ENCODE data around the gene SMR3A. TPM values are rescaled to one million over a fixed set of nuclear protein-coding genes. Genes with fewer than 3 reads are reported as not detected.

Gene SMR3A
- total RNA-seq, 2 experiments from 2014 or later = not detected

DNA sequence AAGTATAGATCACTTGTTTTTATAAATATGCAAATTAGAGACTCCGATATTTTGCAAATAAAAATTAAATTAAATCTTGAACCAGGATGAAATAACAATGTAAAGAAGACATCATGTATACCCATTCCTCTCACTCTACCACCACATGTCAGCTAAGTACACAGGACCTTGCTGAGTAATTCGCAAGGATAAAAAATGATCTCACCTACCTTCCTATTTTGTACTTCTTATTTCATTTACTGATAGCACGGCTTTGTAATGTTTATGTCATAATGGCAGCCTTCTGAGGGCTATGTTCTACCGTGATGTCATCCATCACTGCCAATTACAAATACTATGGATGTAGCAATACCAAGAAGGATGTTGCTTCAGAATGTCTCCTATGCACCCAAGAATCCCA lies 11.4 kb downstream of the SMR3A start:
- intact Hi-C loops (cut with DNase I, micrococcal nuclease) = no loop called here
- Histone ChIP-seq H3K36me3 (ENCODE audit: insufficient read depth, low read length) (no peaks in the 10 kb centered on the region), H3K4me1 (ENCODE audit: insufficient read depth, low read length) (no peaks in the 10 kb centered on the region), H3K4me3 (ENCODE audit: low read length) (no peak overlapping the region), H3K27me3 (ENCODE audit: control insufficient read depth in 1 of 2, insufficient read depth in 2 of 2, low read length in 2 of 2) (no peaks in the 10 kb centered on the region), H3K9me3 (ENCODE audit: control insufficient read depth in 1 of 2, insufficient read depth in 1 of 2, low read length in 2 of 2) (no peaks in the 10 kb centered on the region), H3K27ac (ENCODE audit: low read depth in 1 of 2, low read length in 2 of 2) (no peak overlapping the region)
- no peaks in the 10 kb centered on the region for H3K36me3 Mint-ChIP-seq (ENCODE audit: low read depth)
- no peak for DNase-seq
- ATAC-seq (ENCODE audit: poor library complexity) = no peak
- H3K9me3 Mint-ChIP-seq = peaks cover 3% of the 10 kb centered on the region
- CTCF ChIA-PET = no interaction called here
- no peak overlapping the region for H3K27ac Mint-ChIP-seq
- no peaks in the 10 kb centered on the region for H3K4me1 Mint-ChIP-seq (ENCODE audit: low read depth)
- no peaks in the 10 kb centered on the region for H3K27me3 Mint-ChIP-seq
- TF ChIP-seq, protein P1, sequence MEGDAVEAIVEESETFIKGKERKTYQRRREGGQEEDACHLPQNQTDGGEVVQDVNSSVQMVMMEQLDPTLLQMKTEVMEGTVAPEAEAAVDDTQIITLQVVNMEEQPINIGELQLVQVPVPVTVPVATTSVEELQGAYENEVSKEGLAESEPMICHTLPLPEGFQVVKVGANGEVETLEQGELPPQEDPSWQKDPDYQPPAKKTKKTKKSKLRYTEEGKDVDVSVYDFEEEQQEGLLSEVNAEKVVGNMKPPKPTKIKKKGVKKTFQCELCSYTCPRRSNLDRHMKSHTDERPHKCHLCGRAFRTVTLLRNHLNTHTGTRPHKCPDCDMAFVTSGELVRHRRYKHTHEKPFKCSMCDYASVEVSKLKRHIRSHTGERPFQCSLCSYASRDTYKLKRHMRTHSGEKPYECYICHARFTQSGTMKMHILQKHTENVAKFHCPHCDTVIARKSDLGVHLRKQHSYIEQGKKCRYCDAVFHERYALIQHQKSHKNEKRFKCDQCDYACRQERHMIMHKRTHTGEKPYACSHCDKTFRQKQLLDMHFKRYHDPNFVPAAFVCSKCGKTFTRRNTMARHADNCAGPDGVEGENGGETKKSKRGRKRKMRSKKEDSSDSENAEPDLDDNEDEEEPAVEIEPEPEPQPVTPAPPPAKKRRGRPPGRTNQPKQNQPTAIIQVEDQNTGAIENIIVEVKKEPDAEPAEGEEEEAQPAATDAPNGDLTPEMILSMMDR (IDR thresholded peaks at IDR 0.05) = no peak
- POLR2A ChIA-PET = no interaction called here
- H3K4me3 Mint-ChIP-seq = no peak overlapping the region

DNA sequence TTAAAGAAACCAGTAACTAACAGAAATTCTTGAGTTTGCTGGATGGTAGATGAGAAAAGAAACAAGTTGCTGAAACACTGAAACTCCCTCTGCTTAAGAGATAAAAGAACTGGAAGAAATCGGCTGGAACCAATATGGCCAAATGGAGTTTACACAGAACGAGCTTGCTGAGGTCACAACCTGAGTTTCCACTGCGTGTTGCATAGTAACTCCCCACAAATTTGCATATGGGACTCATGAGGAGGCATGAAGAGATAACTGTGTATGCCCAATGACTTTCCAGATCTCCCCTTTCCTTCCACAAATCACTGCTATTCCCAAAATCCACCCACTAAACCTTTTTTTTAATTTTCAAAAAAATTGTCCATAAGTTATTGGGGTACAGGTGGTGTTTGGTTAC lies 12.2 kb downstream of the SMR3A start:
- no peak for ATAC-seq (ENCODE audit: poor library complexity)
- H3K27me3 ChIP-seq (ENCODE audit: control insufficient read depth in 1 of 2, insufficient read depth in 2 of 2, low read length in 2 of 2) = no peaks in the 10 kb centered on the region
- DNase-seq = no peak
- Mint-ChIP-seq H3K27ac (no peak overlapping the region), H3K36me3 (ENCODE audit: low read depth) (no peaks in the 10 kb centered on the region), H3K27me3 (no peaks in the 10 kb centered on the region), H3K4me1 (ENCODE audit: low read depth) (no peaks in the 10 kb centered on the region), H3K4me3 (no peak overlapping the region), H3K9me3 (peaks cover 3% of the 10 kb centered on the region)
- no peak overlapping the region for H3K4me3 ChIP-seq (ENCODE audit: low read length)
- H3K36me3 ChIP-seq (ENCODE audit: insufficient read depth, low read length) = no peaks in the 10 kb centered on the region
- H3K27ac ChIP-seq (ENCODE audit: low read depth in 1 of 2, low read length in 2 of 2) = no peak overlapping the region
- POLR2A ChIA-PET = no interaction called here
- H3K4me1 ChIP-seq (ENCODE audit: insufficient read depth, low read length) = no peaks in the 10 kb centered on the region
- intact Hi-C loops (cut with DNase I, micrococcal nuclease) = no loop called here
- H3K9me3 ChIP-seq (ENCODE audit: control insufficient read depth in 1 of 2, insufficient read depth in 1 of 2, low read length in 2 of 2) = no peaks in the 10 kb centered on the region
- CTCF ChIA-PET = no interaction called here
- TF ChIP-seq, protein P1 (IDR thresholded peaks at IDR 0.05) = no peak

DNA sequence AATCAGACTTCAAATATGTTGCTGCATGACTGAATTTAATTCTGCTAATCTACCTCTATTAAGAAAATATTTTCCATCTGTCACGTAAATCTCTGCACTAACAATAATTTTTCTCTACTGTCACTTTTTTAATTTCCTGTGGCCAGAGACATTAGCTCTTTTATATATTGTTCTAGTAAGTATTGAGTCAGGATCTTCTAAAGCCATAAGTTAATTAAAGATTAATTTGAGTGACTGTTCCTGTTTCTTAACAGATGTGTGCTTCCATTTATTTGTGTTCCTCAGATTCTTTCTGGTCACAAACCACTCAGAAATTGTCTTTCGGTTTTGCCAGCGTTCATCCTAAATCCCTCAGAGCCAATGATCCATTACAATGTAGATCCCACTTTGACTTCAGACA lies 20.0 kb downstream of the SMR3A start:
- H3K4me3 ChIP-seq (ENCODE audit: low read length) = no peak overlapping the region
- no peaks in the 10 kb centered on the region for H3K27me3 ChIP-seq (ENCODE audit: control insufficient read depth in 1 of 2, insufficient read depth in 2 of 2, low read length in 2 of 2)
- H3K4me1 Mint-ChIP-seq (ENCODE audit: low read depth) = no peaks in the 10 kb centered on the region
- H3K27ac ChIP-seq (ENCODE audit: low read depth in 1 of 2, low read length in 2 of 2) = no peak overlapping the region
- no peak for ATAC-seq (ENCODE audit: poor library complexity)
- no peak for DNase-seq
- no peaks in the 10 kb centered on the region for H3K27me3 Mint-ChIP-seq
- intact Hi-C loops (cut with DNase I, micrococcal nuclease) = no loop called here
- H3K27ac Mint-ChIP-seq = no peak overlapping the region
- POLR2A ChIA-PET = no interaction called here
- CTCF ChIA-PET = no interaction called here
- H3K9me3 ChIP-seq (ENCODE audit: control insufficient read depth in 1 of 2, insufficient read depth in 1 of 2, low read length in 2 of 2) = peaks cover 0 to 4% of the 10 kb centered on the region in 2 experiments
- TF ChIP-seq, protein P1 (IDR thresholded peaks at IDR 0.05) = no peak
- no peak overlapping the region for H3K4me3 Mint-ChIP-seq
- H3K9me3 Mint-ChIP-seq = no peaks in the 10 kb centered on the region
- H3K4me1 ChIP-seq (ENCODE audit: insufficient read depth, low read length) = no peaks in the 10 kb centered on the region
- no peaks in the 10 kb centered on the region for H3K36me3 Mint-ChIP-seq (ENCODE audit: low read depth)
- H3K36me3 ChIP-seq (ENCODE audit: insufficient read depth, low read length) = no peaks in the 10 kb centered on the region
